ENCODE measurements around the gene NR1D2.
A peak's percentile ranks its signal among the peaks of the same experiment; 100 is the strongest.
"Not testable (repeated sequence)": the region's sequence is repeated elsewhere in the genome, so short reads cannot be mapped to it uniquely, and the experiment has no call there.

The NR1D2 gene

GRCh38 chr3:23944861-23945662 is at the start of gene NR1D2:
TSS of gene NR1D2 (plus strand) at chr3:23945286. CDS start at chr3:23945579, 293 bp downstream.
- peak; percentile 88 for DNase-seq

GRCh38 chr3:23900744-23901143 is 44.3 kb upstream of the NR1D2 start:
- DNase-seq: no peak

- no peak for DNase-seq
These were observed 40.5 kb upstream of the NR1D2 start for GRCh38 chr3:23904545-23904944.

- DNase-seq: no peak
These were observed 35.7 kb upstream of the NR1D2 start for GRCh38 chr3:23909341-23909740.

GRCh38 chr3:23911397-23911796 is 33.7 kb upstream of the NR1D2 start:
- DNase-seq: no peak

- not testable (repeated sequence) for DNase-seq
These were observed 32.8 kb upstream of the NR1D2 start for GRCh38 chr3:23912335-23912734.

GRCh38 chr3:23913182-23913581 is 31.9 kb upstream of the NR1D2 start:
- no peak for DNase-seq

GRCh38 chr3:23913873-23914743 is 31.0 kb upstream of the NR1D2 start:
- no peak for DNase-seq

- DNase-seq: no peak
These were observed 29.5 kb upstream of the NR1D2 start for GRCh38 chr3:23915537-23916108.

- DNase-seq: no peak
These were observed 28.8 kb upstream of the NR1D2 start for GRCh38 chr3:23916152-23916885.

GRCh38 chr3:23916886-23917678 is 28.0 kb upstream of the NR1D2 start, which contains the start of the genes NKIRAS1 and RPL15:
TSS of gene NKIRAS1 (minus strand) at chr3:23916990. CDS start at chr3:23910904, 6,086 bp downstream.
TSS of gene RPL15 (plus strand) at chr3:23917132. CDS start at chr3:23917860, 728 bp downstream.
- DNase-seq: peak; percentile 98

- DNase-seq: not testable (repeated sequence)
These were observed 27.3 kb upstream of the NR1D2 start for GRCh38 chr3:23917679-23918303.

GRCh38 chr3:23918331-23918730 is 26.8 kb upstream of the NR1D2 start:
- not testable (repeated sequence) for DNase-seq

GRCh38 chr3:23919628-23920027 is 25.5 kb upstream of the NR1D2 start:
- DNase-seq: no peak

GRCh38 chr3:23920151-23920655 is 24.9 kb upstream of the NR1D2 start:
- no peak for DNase-seq

GRCh38 chr3:23921052-23921511 is 24.0 kb upstream of the NR1D2 start:
- no peak for DNase-seq

- no peak for DNase-seq
These were observed 21.3 kb upstream of the NR1D2 start for GRCh38 chr3:23923786-23924185.

- no peak for DNase-seq
These were observed 18.8 kb upstream of the NR1D2 start for GRCh38 chr3:23926246-23926645.

GRCh38 chr3:23926736-23927135 is 18.4 kb upstream of the NR1D2 start:
- no peak for DNase-seq

GRCh38 chr3:23928524-23928923 is 16.6 kb upstream of the NR1D2 start:
- no peak for DNase-seq

GRCh38 chr3:23931597-23931996 is 13.5 kb upstream of the NR1D2 start:
- no peak for DNase-seq

Measured in CD4-positive, alpha-beta T cell treated with Interleukin-6 for 4 hours (primary cell).